Endothelial cell of umbilical vein (primary cell): Measurements from ENCODE around the gene COL7A1. TPM values are rescaled to one million over a fixed set of nuclear protein-coding genes. Genes with fewer than 3 reads are reported as not detected.

Source experiments
- BruUV-seq: library from RNA; stranded (reverse); fragments of 400-500 nt; replicated peaks from 2 replicates; lab custom pipeline; 2021; lab: Mats Ljungman, UMichigan
- CTCF ChIA-PET: fragments of 300-600, 350-600 bp; sonication (Branson Sonifier 250); formaldehyde crosslinking; loops from one replicate; lab custom pipeline; 2021; ENCODE audit warnings: antibody characterized with exemption, inconsistent platforms; lab: Charles Lee
- POLR2A ChIA-PET: fragments of 300-600, 350-600 bp; sonication (Branson Sonifier 250); formaldehyde crosslinking; loops from one replicate; lab custom pipeline; 2021; ENCODE audit warnings: antibody characterized with exemption, inconsistent platforms; lab: Charles Lee
- DNase-seq: peaks from one replicate; pipeline ENCODE4 v3.0.0-alpha.2; 2011; ENCODE audit warnings: low read depth, low spot score
- FAIRE-seq: peaks from 2 replicates; lab custom pipeline; 2011; peaks lifted over from hg19 to GRCh38; lab: Jason Lieb, UNC
- H2AFZ ChIP-seq: 2 replicates; pipeline ENCODE4 v1.6.0; 2012; ENCODE audit warnings: low read depth, low read length, control low read depth, inconsistent platforms
- H3K27ac ChIP-seq: 2 replicates; pipeline ENCODE4 v1.5.1; 2011; ENCODE audit warnings: low read depth, mild to moderate bottlenecking, control low read depth, low read length, moderate library complexity; ENCODE audit not compliant: insufficient read depth
- H3K27me3 ChIP-seq, 2 experiments: 2 replicates each; pipeline versions ENCODE4 v1.6.0 to v1.6.1; 2011; ENCODE audit warnings: low read length in 2 of 2, mixed read lengths in 1 of 2; ENCODE audit not compliant: control insufficient read depth in 2 of 2, insufficient read depth in 2 of 2
- H3K36me3 ChIP-seq, 2 experiments: 2 replicates in 1 of 2; 3 replicates in 1 of 2; pipeline ENCODE4 v1.5.1; 2011; ENCODE audit warnings: low read length in 2 of 2, mild to moderate bottlenecking in 1 of 2, moderate library complexity in 1 of 2; ENCODE audit not compliant: control insufficient read depth in 2 of 2, insufficient read depth in 2 of 2; ENCODE audit errors: extremely low read depth in 1 of 2
- H3K4me1 ChIP-seq: 3 replicates; pipeline ENCODE4 v1.5.1; 2011; ENCODE audit warnings: mild to moderate bottlenecking, low read length; ENCODE audit not compliant: control insufficient read depth, insufficient read depth; ENCODE audit errors: extremely low read depth
- H3K4me2 ChIP-seq: 2 replicates; pipeline ENCODE4 v1.6.1; 2011; ENCODE audit warnings: low read length, control low read depth, mixed read lengths; ENCODE audit not compliant: insufficient read depth
- H3K4me3 ChIP-seq, 3 experiments: fragments of 200-600 bp in 1 of 3; sonication (generic), shearing (Covaris generic) in 1 of 3; replicated peaks in 1 of 3; 2 replicates each; pipeline ENCODE4 v1.5.1; 2011 to 2016; ENCODE audit warnings: control low read depth in 3 of 3, low read length in 3 of 3, mild to moderate bottlenecking in 2 of 3, inconsistent platforms in 1 of 3, low read depth in 1 of 3, moderate library complexity in 1 of 3; ENCODE audit not compliant: insufficient read depth in 1 of 3
- H3K79me2 ChIP-seq: 2 replicates; pipeline ENCODE4 v1.6.0; 2012; ENCODE audit warnings: low read length, inconsistent platforms; ENCODE audit not compliant: control insufficient read depth, insufficient read depth
- H3K9ac ChIP-seq: replicated peaks from 2 replicates; pipeline ENCODE3; 2011; ENCODE audit warnings: low read length, control low read depth; ENCODE audit not compliant: insufficient read depth; ENCODE audit errors: extremely low read depth
- H3K9me1 ChIP-seq: replicated peaks from 3 replicates; pipeline ENCODE4 v1.6.0; 2011; ENCODE audit warnings: mild to moderate bottlenecking, low read length; ENCODE audit not compliant: control insufficient read depth, insufficient read depth; ENCODE audit errors: extremely low read depth
- H3K9me3 ChIP-seq: replicated peaks from 2 replicates; pipeline ENCODE4 v1.5.1; 2012; ENCODE audit warnings: low read length, inconsistent platforms; ENCODE audit not compliant: control insufficient read depth, insufficient read depth
- H4K20me1 ChIP-seq: replicated peaks from 2 replicates; pipeline ENCODE3; 2011; ENCODE audit warnings: mild to moderate bottlenecking, low read length; ENCODE audit not compliant: control insufficient read depth, insufficient read depth; ENCODE audit errors: extremely low read depth
- CTCF ChIP-seq, 2 donors: IDR thresholded peaks; 1 replicate in 1 of 2; 2 replicates in 1 of 2; pipeline ENCODE4 v1.5.1; 2011; ENCODE audit warnings: low read length in 2 of 2, mild to moderate bottlenecking in 2 of 2, moderate library complexity in 2 of 2, control low read depth in 1 of 2, inconsistent platforms in 1 of 2, low read depth in 1 of 2; ENCODE audit not compliant: insufficient read depth in 1 of 2; ENCODE audit errors: extremely low read depth in 1 of 2
- EZH2 ChIP-seq: IDR thresholded peaks from 2 replicates; pipeline ENCODE4 v1.6.1; 2012; ENCODE audit warnings: borderline replicate concordance, low read depth, mild to moderate bottlenecking, moderate library complexity, low read length, inconsistent platforms; ENCODE audit not compliant: severe bottlenecking
- FOS ChIP-seq: IDR thresholded peaks from 2 replicates; pipeline ENCODE4 v1.6.1; 2011; ENCODE audit warnings: mild to moderate bottlenecking, low read length, moderate library complexity, borderline replicate concordance; ENCODE audit not compliant: insufficient read depth
- GATA2 ChIP-seq: IDR thresholded peaks from 2 replicates; pipeline ENCODE4 v1.7.0; 2011; ENCODE audit warnings: low read depth, mild to moderate bottlenecking, moderate library complexity, mixed read lengths, low read length; ENCODE audit not compliant: insufficient read length, insufficient read depth
- JUN ChIP-seq: IDR thresholded peaks from 2 replicates; pipeline ENCODE4 v1.6.1; 2011; ENCODE audit warnings: borderline replicate concordance, low read depth; ENCODE audit not compliant: insufficient read length, insufficient read depth
- MAX ChIP-seq: IDR thresholded peaks from 2 replicates; pipeline ENCODE4 v1.6.1; 2011; ENCODE audit not compliant: insufficient read depth, insufficient read length
- MYC ChIP-seq: IDR thresholded peaks from one replicate; pipeline ENCODE4 v1.6.1; 2011; ENCODE audit warnings: mild to moderate bottlenecking, low read depth, low read length
- POLR2A ChIP-seq: IDR thresholded peaks from 2 replicates; pipeline ENCODE4 v1.6.1; 2012; ENCODE audit warnings: low read depth, mild to moderate bottlenecking, control low read depth, low read length
- POLR2AphosphoS5 ChIP-seq: IDR thresholded peaks from 2 replicates; pipeline ENCODE4 v1.6.1; 2012; ENCODE audit warnings: low read depth, mild to moderate bottlenecking, control low read depth, low read length, moderate library complexity; ENCODE audit not compliant: insufficient read depth
- dilution Hi-C: fragments of 300-500 bp; cut with MboI; formaldehyde crosslinking; loops from one replicate; pipeline ENCODE4 v1.15.0; 2019; ENCODE audit warnings: low sequenced_read_pairs; ENCODE audit not compliant: extremely low pct_ligation_motif_present
- intact Hi-C: fragments of 100-400 bp; cut with micrococcal nuclease; formaldehyde crosslinking; loops from one replicate; pipeline ENCODE4 v1.10.0; 2022
- polyA plus RNA-seq, 4 experiments: library from polyadenylated mRNA; depleted of rRNA in 3 of 4; stranded (reverse) in 3 of 4; unstranded in 1 of 4; fragments of >200 nt; gene quantifications; 2 replicates each; pipeline versions ENCODE4 v1.2.1 to v1.2.3, GENCODE V29; 2011 to 2012; ENCODE audit warnings: missing spikeins in 1 of 4
- total RNA-seq: library from RNA; stranded (reverse); gene quantifications from 2 replicates; pipeline ENCODE4 v1.2.3, GENCODE V29; 2021

COL7A1 gene
- total and polyA plus RNA-seq, 2 donors (not counting 3 experiments of a cell fraction or from before 2014, with no cell fraction given), result 0.55 to 1.9 TPM

GRCh38 chr3:48617559-48617958 is 22.4 kb upstream of the COL7A1 start:
- TF ChIP-seq MAX (no peak), POLR2A (no peak), JUN (no peak), CTCF (IDR thresholded peaks at IDR 0.05; ENCODE audit: extremely low read depth in 1 of 2, insufficient read depth in 1 of 2, low read depth in 1 of 2, low read length in 2 of 2) (no peak), POLR2AphosphoS5 (no peak), FOS (no peak), EZH2 (no peak), GATA2 (no peak), MYC (no peak)
- Histone ChIP-seq H3K9me3 (peaks cover 4% of the 10 kb centered on the region), H3K9ac (no peak overlapping the region), H3K9me1 (no peaks in the 10 kb centered on the region), H3K4me3 (no peak overlapping the region), H3K36me3 (no peaks in the 10 kb centered on the region), H3K27me3 (no peaks in the 10 kb centered on the region), H2AFZ (no peak overlapping the region), H3K27ac (no peak overlapping the region), H3K4me2 (no peak overlapping the region), H3K4me1 (peaks cover 8% of the 10 kb centered on the region), H4K20me1 (no peaks in the 10 kb centered on the region), H3K79me2 (no peaks in the 10 kb centered on the region)
- FAIRE-seq, result no peak
- dilution Hi-C loops (no loop called here), intact Hi-C loops (no loop called here)
- CTCF ChIA-PET, result no interaction called here
- no TSS peak for BruUV-seq
- POLR2A ChIA-PET, result no interaction called here
- no peak for DNase-seq
